ENCODE results near the gene SPRYD3. TPM values are rescaled to one million over a fixed set of nuclear protein-coding genes. Genes with fewer than 3 reads are reported as not detected.

The SPRYD3 gene, protein sequence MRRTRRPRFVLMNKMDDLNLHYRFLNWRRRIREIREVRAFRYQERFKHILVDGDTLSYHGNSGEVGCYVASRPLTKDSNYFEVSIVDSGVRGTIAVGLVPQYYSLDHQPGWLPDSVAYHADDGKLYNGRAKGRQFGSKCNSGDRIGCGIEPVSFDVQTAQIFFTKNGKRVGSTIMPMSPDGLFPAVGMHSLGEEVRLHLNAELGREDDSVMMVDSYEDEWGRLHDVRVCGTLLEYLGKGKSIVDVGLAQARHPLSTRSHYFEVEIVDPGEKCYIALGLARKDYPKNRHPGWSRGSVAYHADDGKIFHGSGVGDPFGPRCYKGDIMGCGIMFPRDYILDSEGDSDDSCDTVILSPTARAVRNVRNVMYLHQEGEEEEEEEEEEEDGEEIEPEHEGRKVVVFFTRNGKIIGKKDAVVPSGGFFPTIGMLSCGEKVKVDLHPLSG
- 10 to 100 TPM; 20.1 to 20.2 TPM for total RNA-seq

DNA sequence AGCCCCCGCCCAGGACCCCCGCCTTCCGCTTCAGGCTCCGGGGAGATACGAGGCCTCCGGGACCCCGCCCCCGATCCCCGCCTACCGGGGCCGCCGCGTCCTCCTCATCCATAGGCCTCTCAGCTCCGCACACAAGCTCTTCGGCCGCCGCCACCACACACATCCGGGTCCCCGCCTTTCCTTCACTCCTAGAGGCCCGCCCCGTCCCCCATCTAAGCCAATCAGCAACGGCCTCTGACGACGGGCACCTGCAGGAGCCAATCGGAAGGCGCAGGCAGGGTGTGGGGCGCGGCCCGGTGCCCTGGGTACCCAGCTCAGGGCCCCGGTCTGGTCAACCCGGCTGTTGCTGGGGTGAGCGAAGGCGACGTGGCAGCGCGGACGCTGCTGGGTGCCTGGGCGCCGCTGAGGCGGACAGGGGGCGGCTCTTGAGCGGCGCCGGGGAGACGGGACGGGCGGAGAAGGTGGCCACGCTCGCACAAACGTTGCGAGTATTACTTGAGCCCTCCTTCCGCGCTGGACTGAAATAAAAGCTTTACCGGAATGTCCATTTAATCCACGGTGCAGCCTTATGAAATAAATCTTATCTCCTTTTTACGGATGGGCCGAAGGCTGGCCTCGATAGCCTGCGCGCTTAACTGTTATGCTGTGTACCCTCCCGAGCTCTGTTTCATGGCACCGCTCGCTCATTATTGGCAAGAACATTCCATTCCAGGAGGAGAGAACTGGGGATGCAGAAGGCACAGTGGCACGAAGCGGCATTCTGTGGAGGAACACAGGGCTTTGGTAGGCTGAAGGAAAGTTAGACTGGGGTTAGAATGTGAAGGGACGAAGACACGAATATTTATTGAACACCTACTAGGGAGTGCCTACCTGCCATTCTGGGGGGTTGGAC lies at the start of gene SPRYD3:
TSS of gene SPRYD3 (minus strand) at position 165 of the 892 bp plus-strand sequence. CDS start at position 108, 57 bp downstream.
- H3K9me3 Mint-ChIP-seq: no peaks in the 10 kb centered on the region
- CTCF ChIA-PET: interaction anchor here (0.8 to 19.4 kb wide), 6 partner anchors 13 to 266 kb away, joined by 3 to 360 read pairs (median 3); partner anchors contain the start of genes IGFBP6 and SOAT2
- peaks cover 31% of the 10 kb centered on the region for H3K4me1 Mint-ChIP-seq (ENCODE audit: low read depth)
- H3K27ac Mint-ChIP-seq: peak within 1 kb of the TSS; percentile 85
- peak; percentile 98 for DNase-seq
- intact Hi-C loops (cut with micrococcal nuclease): loop anchor here (1.0 to 2.0 kb wide), 7 partner anchors 20 to 647 kb away; partner anchors contain the start of genes CALCOCO1, CSAD, EIF4B and PFDN5
- peaks cover 4% of the 10 kb centered on the region for H3K36me3 Mint-ChIP-seq (ENCODE audit: low read depth)
- H3K27me3 Mint-ChIP-seq (ENCODE audit: low read depth): no peaks in the 10 kb centered on the region
- peak within 1 kb of the TSS; percentile 88 for H3K4me3 Mint-ChIP-seq

DNA sequence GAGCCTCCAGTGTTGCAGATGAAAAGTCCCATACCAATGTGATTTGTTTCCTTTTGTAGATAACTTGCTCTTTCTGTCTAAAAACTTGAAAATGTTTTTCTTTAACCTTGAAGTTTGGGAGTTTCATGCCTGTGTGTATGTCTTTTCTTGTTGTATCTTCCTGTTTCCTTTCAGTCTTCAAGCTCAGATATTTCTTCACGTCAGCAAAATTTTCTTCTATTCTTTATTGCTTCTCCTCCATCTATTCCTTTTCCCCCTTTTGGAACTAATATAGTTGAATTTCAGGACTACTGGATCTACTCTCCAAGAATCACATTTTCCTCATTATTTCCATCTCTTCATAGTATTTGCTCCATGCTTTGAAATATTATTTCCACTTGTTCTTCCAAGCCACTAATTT lies 48.0 kb upstream of the SPRYD3 start:
- Mint-ChIP-seq H3K4me1 (ENCODE audit: low read depth) (no peaks in the 10 kb centered on the region), H3K27ac (no peak overlapping the region), H3K9me3 (no peaks in the 10 kb centered on the region), H3K4me3 (no peak overlapping the region), H3K36me3 (ENCODE audit: low read depth) (no peaks in the 10 kb centered on the region), H3K27me3 (ENCODE audit: low read depth) (no peaks in the 10 kb centered on the region)
- intact Hi-C loops (cut with micrococcal nuclease): no loop called here
- CTCF ChIA-PET: no interaction called here
- DNase-seq: no peak

- no peaks in the 10 kb centered on the region for H3K4me1 Mint-ChIP-seq (ENCODE audit: low read depth)
- no peak for DNase-seq
- H3K27me3 Mint-ChIP-seq (ENCODE audit: low read depth): no peaks in the 10 kb centered on the region
- no peaks in the 10 kb centered on the region for H3K9me3 Mint-ChIP-seq
- H3K36me3 Mint-ChIP-seq (ENCODE audit: low read depth): no peaks in the 10 kb centered on the region
- no peak overlapping the region for H3K4me3 Mint-ChIP-seq
- intact Hi-C loops (cut with micrococcal nuclease): no loop called here
- CTCF ChIA-PET: interaction anchor here (0.7 kb wide), 1 partner anchor 245 kb away, joined by 3 read pairs; no protein-coding TSS in a partner anchor
- H3K27ac Mint-ChIP-seq: no peak overlapping the region
Observed at GRCh38 chr12:53124352-53124723, 45.1 kb upstream of the SPRYD3 start.

- CTCF ChIA-PET: no interaction called here
- no peaks in the 10 kb centered on the region for H3K9me3 Mint-ChIP-seq
Observed at GRCh38 chr12:53123578-53124351, 44.6 kb upstream of the SPRYD3 start.

DNA sequence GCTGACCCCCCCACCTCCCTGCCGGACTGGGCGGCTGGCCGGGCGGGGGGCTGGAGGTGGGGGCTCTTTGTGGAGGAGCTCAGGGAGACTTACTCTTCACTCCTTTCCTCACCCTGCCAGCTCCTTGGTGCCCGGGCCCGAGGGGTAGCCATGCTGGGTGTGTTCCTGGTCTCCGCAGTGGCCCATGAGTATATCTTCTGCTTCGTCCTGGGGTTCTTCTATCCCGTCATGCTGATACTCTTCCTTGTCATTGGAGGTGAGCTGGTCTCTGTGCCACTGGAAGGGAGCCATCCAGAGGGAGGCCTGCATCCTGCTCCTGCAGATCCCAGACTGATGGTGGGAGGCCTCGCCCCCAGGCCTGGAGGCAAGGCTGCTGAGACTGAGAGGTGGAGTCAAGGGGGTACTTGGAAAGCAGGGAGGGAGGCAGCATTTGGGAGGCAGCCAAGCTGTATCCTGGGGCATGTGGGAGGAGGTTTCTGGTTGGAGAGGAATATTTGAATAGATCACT lies 43.8 kb upstream of the SPRYD3 start:
- CTCF ChIA-PET: no interaction called here
- Mint-ChIP-seq H3K4me1 (ENCODE audit: low read depth) (no peaks in the 10 kb centered on the region), H3K27ac (no peak overlapping the region), H3K36me3 (ENCODE audit: low read depth) (no peaks in the 10 kb centered on the region), H3K27me3 (ENCODE audit: low read depth) (no peaks in the 10 kb centered on the region), H3K9me3 (no peaks in the 10 kb centered on the region), H3K4me3 (no peak overlapping the region)
- intact Hi-C loops (cut with micrococcal nuclease): no loop called here
- no peak for DNase-seq

More at GRCh38 chr12:53123578-53124351, 44.6 kb upstream of the SPRYD3 start:
- DNase-seq: no peak
- H3K27me3 Mint-ChIP-seq (ENCODE audit: low read depth): no peaks in the 10 kb centered on the region
- no peak overlapping the region for H3K4me3 Mint-ChIP-seq
- no peaks in the 10 kb centered on the region for H3K4me1 Mint-ChIP-seq (ENCODE audit: low read depth)
- no peak overlapping the region for H3K27ac Mint-ChIP-seq
- intact Hi-C loops (cut with micrococcal nuclease): no loop called here
- H3K36me3 Mint-ChIP-seq (ENCODE audit: low read depth): no peaks in the 10 kb centered on the region

GRCh38 chr12:53120685-53121525 lies 41.7 kb upstream of the SPRYD3 start:
- H3K27me3 Mint-ChIP-seq (ENCODE audit: low read depth): no peaks in the 10 kb centered on the region
- no peak overlapping the region for H3K27ac Mint-ChIP-seq
- no peaks in the 10 kb centered on the region for H3K36me3 Mint-ChIP-seq (ENCODE audit: low read depth)
- CTCF ChIA-PET: interaction anchor here (0.5 to 0.8 kb wide), 3 partner anchors 21 to 235 kb away, joined by 3 to 4 read pairs (median 3); no protein-coding TSS in a partner anchor
- intact Hi-C loops (cut with micrococcal nuclease): no loop called here
- no peak for DNase-seq
- no peaks in the 10 kb centered on the region for H3K4me1 Mint-ChIP-seq (ENCODE audit: low read depth)
- H3K4me3 Mint-ChIP-seq: no peak overlapping the region
- no peaks in the 10 kb centered on the region for H3K9me3 Mint-ChIP-seq

DNA sequence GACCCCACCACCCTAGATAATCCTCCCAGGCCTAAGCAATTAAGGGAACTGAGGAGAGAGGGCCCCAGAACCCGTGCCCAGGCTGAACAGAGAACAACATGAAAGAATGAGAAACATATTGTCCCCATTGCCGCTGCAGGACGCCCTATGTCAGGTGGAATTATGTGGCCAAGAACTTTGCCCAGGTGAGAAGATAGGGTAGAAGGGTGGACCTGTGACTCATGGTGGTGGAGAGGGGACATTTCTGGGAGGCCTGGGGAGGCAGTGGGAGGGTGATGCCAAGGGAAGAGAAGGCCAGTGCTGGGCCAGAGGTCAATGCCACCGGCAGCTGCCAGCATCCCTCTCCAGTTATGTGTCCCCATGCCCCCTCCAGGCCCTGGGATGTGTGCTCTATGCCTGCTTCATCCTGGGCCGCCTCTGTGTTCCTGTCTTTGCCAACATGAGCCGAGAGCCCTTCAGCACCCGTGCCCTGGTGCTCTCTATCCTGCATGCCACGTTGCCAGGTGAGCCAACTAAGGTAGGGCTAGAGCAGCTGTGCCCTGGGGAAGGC lies 39.6 kb upstream of the SPRYD3 start:
- CTCF ChIA-PET: interaction anchor here (1.0 kb wide), 1 partner anchor 37 kb away, joined by 3 read pairs; no protein-coding TSS in a partner anchor
- H3K27ac Mint-ChIP-seq: no peak overlapping the region
- no peaks in the 10 kb centered on the region for H3K9me3 Mint-ChIP-seq
- no peaks in the 10 kb centered on the region for H3K27me3 Mint-ChIP-seq (ENCODE audit: low read depth)
- intact Hi-C loops (cut with micrococcal nuclease): no loop called here
- H3K4me1 Mint-ChIP-seq (ENCODE audit: low read depth): no peaks in the 10 kb centered on the region
- no peak for DNase-seq
- no peak overlapping the region for H3K4me3 Mint-ChIP-seq
- H3K36me3 Mint-ChIP-seq (ENCODE audit: low read depth): no peaks in the 10 kb centered on the region

DNA sequence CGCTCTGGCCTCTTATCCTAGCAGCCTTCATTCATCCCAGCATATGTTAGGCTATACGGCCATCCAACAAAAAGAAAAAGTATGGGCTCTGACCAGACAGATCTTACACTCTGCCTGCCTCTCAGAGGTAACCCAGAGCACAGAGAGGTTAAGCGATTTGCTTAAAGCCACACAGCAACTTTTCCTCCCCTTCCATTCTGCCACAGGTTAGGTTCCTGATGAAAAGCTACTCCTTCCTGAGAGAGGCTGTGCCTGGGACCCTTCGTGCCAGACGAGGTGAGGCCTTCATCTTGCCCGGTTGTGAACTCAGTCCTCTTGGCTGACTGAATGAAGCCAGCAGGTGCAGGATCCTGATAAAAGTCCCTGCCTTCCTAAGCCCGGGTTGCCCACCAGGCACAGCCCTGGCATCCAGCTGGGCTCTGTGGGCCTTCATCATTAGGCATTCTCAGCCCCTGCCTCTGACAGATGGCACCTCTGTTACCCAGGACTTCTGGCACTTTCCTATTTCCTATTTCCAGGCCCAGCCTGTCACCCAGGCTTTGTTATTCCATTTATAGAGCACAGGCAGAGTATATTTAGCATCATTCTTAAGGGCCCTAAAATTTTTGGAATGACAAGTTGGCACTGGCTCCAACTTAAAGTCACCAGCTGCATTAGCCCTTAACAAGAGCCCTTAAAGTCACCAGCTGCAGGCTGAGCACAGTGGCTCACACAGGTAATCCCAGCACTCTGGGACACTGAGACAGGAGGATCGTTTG lies 36.9 kb upstream of the SPRYD3 start:
- DNase-seq: no peak
- Mint-ChIP-seq H3K4me3 (no peak overlapping the region), H3K27me3 (ENCODE audit: low read depth) (no peaks in the 10 kb centered on the region), H3K4me1 (ENCODE audit: low read depth) (no peaks in the 10 kb centered on the region), H3K27ac (no peak overlapping the region), H3K36me3 (ENCODE audit: low read depth) (no peaks in the 10 kb centered on the region), H3K9me3 (no peaks in the 10 kb centered on the region)
- intact Hi-C loops (cut with micrococcal nuclease): no loop called here
- CTCF ChIA-PET: interaction anchor here (0.7 to 1.2 kb wide), 3 partner anchors 13 to 381 kb away, joined by 3 to 4 read pairs (median 3); partner anchors contain the start of gene SOAT2

DNA sequence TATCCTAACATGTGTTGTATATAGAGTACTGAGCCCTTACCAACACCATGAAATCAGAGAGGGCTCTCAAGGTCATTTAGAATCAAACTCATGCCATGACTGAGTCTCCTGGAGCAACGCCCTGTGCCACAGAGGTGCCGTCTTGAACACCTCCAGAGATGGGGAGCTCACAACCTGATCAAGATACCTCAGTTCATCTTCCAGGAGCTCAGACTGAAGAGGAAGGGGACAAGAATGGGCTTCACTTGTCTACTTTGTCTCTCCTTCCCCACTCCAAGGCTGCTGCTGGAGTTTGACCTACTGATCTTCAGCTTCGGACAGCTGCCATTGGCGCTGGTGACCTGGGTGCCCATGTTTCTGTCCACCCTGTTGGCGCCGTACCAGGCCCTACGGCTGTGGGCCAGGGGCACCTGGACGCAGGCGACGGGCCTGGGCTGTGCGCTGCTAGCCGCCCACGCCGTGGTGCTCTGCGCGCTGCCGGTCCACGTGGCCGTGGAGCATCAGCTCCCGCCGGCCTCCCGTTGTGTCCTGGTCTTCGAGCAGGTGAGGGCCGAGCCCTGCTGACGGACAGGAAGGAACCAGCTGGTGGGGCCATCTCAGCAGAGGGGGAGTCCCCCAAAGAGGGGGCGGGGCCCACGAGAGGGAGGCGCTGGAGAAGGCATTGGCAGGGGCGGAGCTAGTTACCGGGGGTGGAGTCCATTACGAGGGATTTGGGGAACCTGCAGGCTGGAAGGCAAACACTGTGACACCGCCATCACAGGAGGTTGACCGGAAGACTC lies 36.1 kb upstream of the SPRYD3 start:
- Mint-ChIP-seq H3K9me3 (no peaks in the 10 kb centered on the region), H3K36me3 (ENCODE audit: low read depth) (no peaks in the 10 kb centered on the region), H3K27me3 (ENCODE audit: low read depth) (no peaks in the 10 kb centered on the region), H3K27ac (no peak overlapping the region), H3K4me1 (ENCODE audit: low read depth) (no peaks in the 10 kb centered on the region), H3K4me3 (no peak overlapping the region)
- CTCF ChIA-PET: interaction anchor here (1.0 to 1.2 kb wide), 2 partner anchors 12 to 49 kb away, joined by 3 to 4 read pairs; partner anchors contain the start of gene SOAT2
- intact Hi-C loops (cut with micrococcal nuclease): no loop called here
- no peak for DNase-seq

DNA sequence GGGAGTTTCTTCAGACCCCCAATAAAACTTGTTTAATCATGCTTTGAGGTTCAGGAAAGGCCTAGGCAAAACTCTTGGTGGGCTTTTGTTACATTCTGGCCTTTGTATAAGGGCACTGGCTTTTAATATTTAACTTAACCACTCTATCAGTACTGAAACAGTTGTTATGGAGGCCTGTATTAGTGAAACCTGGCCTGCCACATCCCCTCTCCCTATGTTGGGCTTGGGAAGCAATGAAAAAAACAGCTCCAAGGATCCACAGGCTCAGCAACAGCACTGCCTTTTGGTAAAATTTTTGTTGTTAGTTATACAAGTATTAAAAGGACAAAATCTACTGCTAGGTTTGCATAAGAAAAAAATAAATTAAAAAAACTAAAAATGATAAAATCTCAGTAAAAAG lies 34.8 kb upstream of the SPRYD3 start:
- no peaks in the 10 kb centered on the region for H3K36me3 Mint-ChIP-seq (ENCODE audit: low read depth)
- DNase-seq: no peak
- no peaks in the 10 kb centered on the region for H3K9me3 Mint-ChIP-seq
- no peak overlapping the region for H3K4me3 Mint-ChIP-seq
- CTCF ChIA-PET: no interaction called here
- no peak overlapping the region for H3K27ac Mint-ChIP-seq
- H3K4me1 Mint-ChIP-seq (ENCODE audit: low read depth): no peaks in the 10 kb centered on the region
- intact Hi-C loops (cut with micrococcal nuclease): no loop called here
- H3K27me3 Mint-ChIP-seq (ENCODE audit: low read depth): no peaks in the 10 kb centered on the region
